Mesendoderm (in vitro differentiated cells): ENCODE results near the gene NTRK2.

Experiments used
- DNase-seq: peaks from one replicate; pipeline ENCODE4 v3.0.0; 2013
- H2AK5ac ChIP-seq: 2 replicates; pipeline ENCODE4 v1.6.1; 2013; ENCODE audit warnings: low read length, inconsistent platforms
- H2BK120ac ChIP-seq: 2 replicates; pipeline ENCODE4 v1.6.1; 2013; ENCODE audit warnings: low read depth, mild to moderate bottlenecking, low read length, moderate library complexity, mixed read lengths
- H2BK15ac ChIP-seq: replicated peaks from 2 replicates; pipeline ENCODE4 v1.6.1; 2013; ENCODE audit warnings: low read depth, mild to moderate bottlenecking, moderate library complexity
- H2BK5ac ChIP-seq: 2 replicates; pipeline ENCODE4 v1.6.1; 2013; ENCODE audit warnings: low read length, inconsistent platforms
- H3K18ac ChIP-seq: 2 replicates; pipeline ENCODE4 v1.6.1; 2013; ENCODE audit warnings: mild to moderate bottlenecking, low read length, mixed read lengths
- H3K23ac ChIP-seq: one replicate; pipeline ENCODE4 v1.6.1; 2013; ENCODE audit warnings: low read length
- H3K27ac ChIP-seq: 2 replicates; pipeline ENCODE4 v1.5.1; 2013; ENCODE audit warnings: low read depth, mild to moderate bottlenecking, inconsistent platforms, low read length, moderate library complexity
- H3K27me3 ChIP-seq: 2 replicates; pipeline ENCODE4 v1.6.1; 2013; ENCODE audit warnings: low read length, control low read depth, mild to moderate bottlenecking, inconsistent platforms; ENCODE audit not compliant: insufficient read depth, poor library complexity
- H3K36me3 ChIP-seq: 2 replicates; pipeline ENCODE4 v1.6.1; 2013; ENCODE audit warnings: low read length, inconsistent platforms; ENCODE audit not compliant: control insufficient read depth, insufficient read depth
- H3K4ac ChIP-seq: one replicate; pipeline ENCODE4 v1.6.1; 2013; ENCODE audit warnings: low read depth, mild to moderate bottlenecking, low read length, moderate library complexity
- H3K4me1 ChIP-seq: 2 replicates; pipeline ENCODE4 v1.6.1; 2013; ENCODE audit warnings: low read depth, low read length, inconsistent platforms; ENCODE audit not compliant: control insufficient read depth
- H3K4me2 ChIP-seq: 2 replicates; pipeline ENCODE4 v1.6.1; 2013; ENCODE audit warnings: low read length
- H3K4me3 ChIP-seq: 2 replicates; pipeline ENCODE4 v1.5.1; 2013; ENCODE audit warnings: mild to moderate bottlenecking, low read length
- H3K56ac ChIP-seq: one replicate; pipeline ENCODE4 v1.6.1; 2013; ENCODE audit warnings: low read length
- H3K79me1 ChIP-seq: 2 replicates; pipeline ENCODE4 v1.6.1; 2013; ENCODE audit warnings: low read length, inconsistent platforms
- H3K79me2 ChIP-seq: 2 replicates; pipeline ENCODE4 v1.6.1; 2013; ENCODE audit warnings: mild to moderate bottlenecking, low read length; ENCODE audit not compliant: control insufficient read depth, insufficient read depth
- H3K9ac ChIP-seq: 2 replicates; pipeline ENCODE4 v1.6.1; 2013; ENCODE audit warnings: low read length, inconsistent platforms
- H4K5ac ChIP-seq: one replicate; pipeline ENCODE4 v1.6.1; 2013; ENCODE audit warnings: low read length
- H4K8ac ChIP-seq: one replicate; pipeline ENCODE4 v1.6.1; 2013; ENCODE audit warnings: low read depth, mild to moderate bottlenecking, control low read depth, low read length, moderate library complexity
- WGBS: extraction: QIAGEN DNeasy Blood & Tissue Kit; methylation state at CpG from one replicate; pipeline ENCODE4 v1.1.7; 2013; ENCODE audit warnings: low lambda C conversion rate, missing lambda C conversion rate; ENCODE audit not compliant: insufficient coverage; ENCODE audit errors: extremely low coverage; 5-methylcytosine and 5-hydroxymethylcytosine counted together

NTRK2 gene

GRCh38 chr9:85007748-85008147 is 338.2 kb downstream of the NTRK2 start:
- no peak overlapping the region for H2AK5ac ChIP-seq
- no peak overlapping the region for H3K4me3 ChIP-seq

GRCh38 chr9:85008215-85008614 is 338.7 kb downstream of the NTRK2 start:
- WGBS: no CpG with 5 or more reads among the region's 3 CpGs
- no peak overlapping the region for H4K8ac ChIP-seq
- no peak overlapping the region for H3K18ac ChIP-seq
- DNase-seq: no peak
- H3K9ac ChIP-seq: no peak overlapping the region
- no peak overlapping the region for H3K4me3 ChIP-seq
- no peak overlapping the region for H2BK5ac ChIP-seq
- H3K4me2 ChIP-seq: no peak overlapping the region
- no peak overlapping the region for H3K27ac ChIP-seq
- H3K79me2 ChIP-seq: no peaks in the 10 kb centered on the region
- no peak overlapping the region for H2AK5ac ChIP-seq
- no peak overlapping the region for H4K5ac ChIP-seq
- no peak overlapping the region for H2BK15ac ChIP-seq
- H3K36me3 ChIP-seq: no peaks in the 10 kb centered on the region
- no peaks in the 10 kb centered on the region for H3K79me1 ChIP-seq
- H3K23ac ChIP-seq: no peak overlapping the region
- no peak overlapping the region for H2BK120ac ChIP-seq
- no peak overlapping the region for H3K56ac ChIP-seq
- H3K4ac ChIP-seq: no peak overlapping the region
- no peaks in the 10 kb centered on the region for H3K4me1 ChIP-seq
- no peaks in the 10 kb centered on the region for H3K27me3 ChIP-seq

More at GRCh38 chr9:85007748-85008147, 338.2 kb downstream of the NTRK2 start:
- Histone ChIP-seq H4K5ac (no peak overlapping the region), H3K4me2 (no peak overlapping the region), H3K27ac (no peak overlapping the region), H3K79me1 (no peaks in the 10 kb centered on the region), H2BK120ac (no peak overlapping the region), H3K36me3 (no peaks in the 10 kb centered on the region), H2BK5ac (no peak overlapping the region), H3K4me1 (no peaks in the 10 kb centered on the region), H3K56ac (no peak overlapping the region), H3K79me2 (no peaks in the 10 kb centered on the region), H3K23ac (no peak overlapping the region), H3K9ac (no peak overlapping the region), H3K27me3 (no peaks in the 10 kb centered on the region), H3K4ac (no peak overlapping the region), H3K18ac (no peak overlapping the region), H4K8ac (no peak overlapping the region), H2BK15ac (no peak overlapping the region)
- no CpG with 5 or more reads among the region's 1 CpG for WGBS
- DNase-seq: no peak

- H2BK15ac ChIP-seq: no peak overlapping the region
- H2BK5ac ChIP-seq: no peak overlapping the region
- no peaks in the 10 kb centered on the region for H3K36me3 ChIP-seq
- H4K5ac ChIP-seq: no peak overlapping the region
- H3K4me1 ChIP-seq: no peaks in the 10 kb centered on the region
- DNase-seq: no peak
- no peak overlapping the region for H2BK120ac ChIP-seq
- no peak overlapping the region for H3K56ac ChIP-seq
- H3K27me3 ChIP-seq: no peaks in the 10 kb centered on the region
- H4K8ac ChIP-seq: no peak overlapping the region
- no peak overlapping the region for H3K23ac ChIP-seq
- no peaks in the 10 kb centered on the region for H3K79me1 ChIP-seq
- H3K27ac ChIP-seq: no peak overlapping the region
- no CpG with 5 or more reads among the region's 1 CpG for WGBS
- no peak overlapping the region for H3K4me3 ChIP-seq
- no peak overlapping the region for H3K4me2 ChIP-seq
- no peaks in the 10 kb centered on the region for H3K79me2 ChIP-seq
- no peak overlapping the region for H3K9ac ChIP-seq
- H2AK5ac ChIP-seq: no peak overlapping the region
- H3K4ac ChIP-seq: no peak overlapping the region
- H3K18ac ChIP-seq: no peak overlapping the region
Observed at GRCh38 chr9:85009251-85009650, 339.7 kb downstream of the NTRK2 start.

GRCh38 chr9:85013703-85014102 is 344.2 kb downstream of the NTRK2 start:
- no peak for DNase-seq
- Histone ChIP-seq H3K9ac (no peak overlapping the region), H2BK5ac (no peak overlapping the region), H2AK5ac (no peak overlapping the region), H3K36me3 (no peaks in the 10 kb centered on the region), H3K79me1 (no peaks in the 10 kb centered on the region), H3K56ac (no peak overlapping the region), H3K23ac (no peak overlapping the region), H3K4me3 (no peak overlapping the region), H4K8ac (no peak overlapping the region), H2BK15ac (no peak overlapping the region), H3K4me1 (no peaks in the 10 kb centered on the region), H3K4ac (no peak overlapping the region), H3K27me3 (no peaks in the 10 kb centered on the region), H3K4me2 (no peak overlapping the region), H2BK120ac (no peak overlapping the region), H4K5ac (no peak overlapping the region), H3K27ac (no peak overlapping the region), H3K79me2 (no peaks in the 10 kb centered on the region), H3K18ac (no peak overlapping the region)
- no CpG with 5 or more reads among the region's 1 CpG for WGBS

- no peak overlapping the region for H2AK5ac ChIP-seq
- H3K4me3 ChIP-seq: no peak overlapping the region
- no peaks in the 10 kb centered on the region for H3K36me3 ChIP-seq
- H4K8ac ChIP-seq: no peak overlapping the region
- H3K27me3 ChIP-seq: no peaks in the 10 kb centered on the region
- H3K79me2 ChIP-seq: no peaks in the 10 kb centered on the region
- no peaks in the 10 kb centered on the region for H3K79me1 ChIP-seq
- no peak overlapping the region for H3K23ac ChIP-seq
- no peak overlapping the region for H3K56ac ChIP-seq
- H2BK120ac ChIP-seq: no peak overlapping the region
- H3K4me2 ChIP-seq: no peak overlapping the region
- H3K9ac ChIP-seq: no peak overlapping the region
- no CpG with 5 or more reads among the region's 7 CpGs for WGBS
- no peak overlapping the region for H3K18ac ChIP-seq
- no peak overlapping the region for H4K5ac ChIP-seq
- no peak for DNase-seq
- H2BK5ac ChIP-seq: no peak overlapping the region
- H3K4me1 ChIP-seq: no peaks in the 10 kb centered on the region
- H2BK15ac ChIP-seq: no peak overlapping the region
- H3K27ac ChIP-seq: no peak overlapping the region
- H3K4ac ChIP-seq: no peak overlapping the region
Observed at GRCh38 chr9:85014292-85014691, 344.8 kb downstream of the NTRK2 start.

- no peak overlapping the region for H3K56ac ChIP-seq
- no peaks in the 10 kb centered on the region for H3K36me3 ChIP-seq
- no peak overlapping the region for H2BK120ac ChIP-seq
- no peak overlapping the region for H4K8ac ChIP-seq
- no peaks in the 10 kb centered on the region for H3K79me1 ChIP-seq
- H3K27me3 ChIP-seq: no peaks in the 10 kb centered on the region
- WGBS: no CpG with 5 or more reads among the region's 3 CpGs
- no peak overlapping the region for H2AK5ac ChIP-seq
- H2BK15ac ChIP-seq: no peak overlapping the region
- DNase-seq: no peak
- H3K23ac ChIP-seq: no peak overlapping the region
- no peaks in the 10 kb centered on the region for H3K4me1 ChIP-seq
- H3K27ac ChIP-seq: no peak overlapping the region
- H3K4me3 ChIP-seq: no peak overlapping the region
- no peak overlapping the region for H3K4me2 ChIP-seq
- no peak overlapping the region for H3K18ac ChIP-seq
- no peak overlapping the region for H2BK5ac ChIP-seq
- H4K5ac ChIP-seq: no peak overlapping the region
- no peak overlapping the region for H3K9ac ChIP-seq
- H3K79me2 ChIP-seq: no peaks in the 10 kb centered on the region
- H3K4ac ChIP-seq: no peak overlapping the region
Observed at GRCh38 chr9:85016384-85017006, 347.0 kb downstream of the NTRK2 start.
